K562 (cell line): Measurements from ENCODE around the gene ARFGEF3. TPM values are rescaled to one million over a fixed set of nuclear protein-coding genes. Genes with fewer than 3 reads are reported as not detected.

Source experiments
- ATAC-seq: fragments of 200-7000 bp; cut with Tn5 transposase; 3 replicates; pipeline ENCODE4 v1.9.1; 2020; ENCODE audit warnings: moderate library complexity
- BruUV-seq: library from RNA; stranded (reverse); fragments of 400-500 nt; replicated peaks from 2 replicates; lab custom pipeline; 2021; lab: Mats Ljungman, UMichigan
- CTCF ChIA-PET: fragments of 300-600 bp; formaldehyde crosslinking; extraction: SDS; loops from one replicate; lab custom pipeline; 2021; ENCODE audit warnings: low intra/inter-chr PET ratio; lab: Yijun Ruan, JAX
- POLR2A ChIA-PET: fragments of 300-600, 350-650 bp; sonication (Branson Sonifier 250); formaldehyde crosslinking; extraction: SDS; loops from one replicate; lab custom pipeline; 2021; ENCODE audit warnings: antibody characterized with exemption, inconsistent platforms; lab: Yijun Ruan, JAX
- DNase-seq, 4 experiments: peaks; one replicate each; pipeline versions ENCODE4 v3.0.0 to v3.0.0-alpha.2; 2011 to 2018; ENCODE audit warnings: low spot score in 3 of 4, mixed read lengths in 3 of 4; ENCODE audit errors: extremely low read depth in 1 of 4
- FAIRE-seq: peaks from 2 replicates; lab custom pipeline; 2011; peaks lifted over from hg19 to GRCh38; lab: Jason Lieb, UNC
- H2AFZ ChIP-seq: 2 replicates; pipeline ENCODE4 v1.6.0; 2011; ENCODE audit warnings: low read depth, low read length, control low read depth, inconsistent platforms
- H3K27ac ChIP-seq: fragments of 200-600 bp; 3 replicates; pipeline ENCODE4 v1.8.0; 2011; ENCODE audit warnings: low read depth, mild to moderate bottlenecking, control low read depth, inconsistent platforms, low read length, moderate library complexity, mixed read lengths; ENCODE audit errors: extremely low read depth
- H3K27me3 ChIP-seq, 2 experiments: fragments of 300-600 bp in 1 of 2; 2 replicates in 1 of 2; 3 replicates in 1 of 2; pipeline versions ENCODE4 v1.6.0 to v1.8.0; 2011; ENCODE audit warnings: inconsistent platforms in 2 of 2, low read length in 2 of 2, mild to moderate bottlenecking in 1 of 2, mixed read lengths in 1 of 2, moderate library complexity in 1 of 2; ENCODE audit not compliant: control insufficient read depth in 2 of 2, insufficient read depth in 2 of 2
- H3K36me3 ChIP-seq: fragments of 300-600 bp; 3 replicates; pipeline ENCODE4 v1.8.0; 2011; ENCODE audit warnings: mild to moderate bottlenecking, low read length, inconsistent platforms; ENCODE audit not compliant: control insufficient read depth, insufficient read depth
- H3K4me1 ChIP-seq, 2 experiments: fragments of 200-600 bp in 1 of 2; replicated peaks in 1 of 2; 2 replicates in 1 of 2; 3 replicates in 1 of 2; pipeline versions ENCODE4 v1.5.1 to v1.8.0; 2011; ENCODE audit warnings: inconsistent platforms in 2 of 2, low read length in 2 of 2, mild to moderate bottlenecking in 1 of 2, mixed read lengths in 1 of 2, moderate library complexity in 1 of 2; ENCODE audit not compliant: control insufficient read depth in 2 of 2, insufficient read depth in 2 of 2
- H3K4me2 ChIP-seq: 2 replicates; pipeline ENCODE4 v1.6.1; 2011; ENCODE audit warnings: low read length, control low read depth, inconsistent platforms, mixed read lengths; ENCODE audit not compliant: insufficient read depth
- H3K4me3 ChIP-seq: fragments of 200-600 bp; sonication (generic), shearing (Covaris generic); 2 replicates; pipeline ENCODE4 v1.5.1; 2016; ENCODE audit warnings: control low read depth, inconsistent platforms
- H3K79me2 ChIP-seq: fragments of 200-600 bp; 3 replicates; pipeline ENCODE4 v1.8.0; 2011; ENCODE audit warnings: low read length, inconsistent platforms; ENCODE audit not compliant: control insufficient read depth, insufficient read depth
- H3K9ac ChIP-seq, 2 experiments: 2 replicates each; pipeline versions ENCODE4 v1.6.0 to v1.6.1; 2011; ENCODE audit warnings: low read depth in 2 of 2, low read length in 2 of 2, control low read depth in 1 of 2, inconsistent platforms in 1 of 2, mild to moderate bottlenecking in 1 of 2, mixed read lengths in 1 of 2; ENCODE audit not compliant: insufficient read depth in 1 of 2
- H3K9me1 ChIP-seq: one replicate; pipeline ENCODE4 v1.6.0; 2011; ENCODE audit warnings: inconsistent platforms, mild to moderate bottlenecking, low read length, moderate library complexity; ENCODE audit not compliant: control insufficient read depth, insufficient read depth
- H3K9me3 ChIP-seq: replicated peaks from 2 replicates; pipeline ENCODE4 v1.5.1; 2011; ENCODE audit warnings: low read depth, low read length, inconsistent platforms; ENCODE audit not compliant: control insufficient read depth, insufficient read depth
- H4K20me1 ChIP-seq: replicated peaks from 2 replicates; pipeline ENCODE4 v1.6.1; 2011; ENCODE audit warnings: low read length, inconsistent platforms, mixed read lengths; ENCODE audit not compliant: control insufficient read depth, insufficient read depth
- BCOR ChIP-seq: fragments of 450-650 bp; IDR thresholded peaks from 2 replicates; pipeline ENCODE4 v1.6.1; 2016
- BMI1 ChIP-seq: fragments of 150-350 bp; IDR thresholded peaks from 2 replicates; pipeline ENCODE4 v1.6.1; 2014; ENCODE audit warnings: low read length
- E4F1 ChIP-seq: fragments of 250-450 bp; sonication (Bioruptor Pico); IDR thresholded peaks from 2 replicates; pipeline ENCODE4 v1.5.0; 2021; ENCODE audit warnings: mild to moderate bottlenecking, borderline replicate concordance
- FOXJ3 ChIP-seq: sonication (generic); formaldehyde crosslinking; IDR thresholded peaks from 2 replicates; pipeline ENCODE4 v1.4.0; 2020; ENCODE audit warnings: mild to moderate bottlenecking, missing genetic modification reagents
- HDAC6 ChIP-seq: IDR thresholded peaks from 2 replicates; pipeline ENCODE4 v1.6.1; 2012; ENCODE audit warnings: low read depth, mild to moderate bottlenecking, control low read depth, inconsistent platforms, low read length, moderate library complexity
- POLR2AphosphoS2 ChIP-seq: IDR thresholded peaks from 2 replicates; pipeline ENCODE4 v1.6.1; 2012; ENCODE audit warnings: low read length, improper control_type of control experiment
- RBM15 ChIP-seq: fragments of 200-400 bp; formaldehyde crosslinking; IDR thresholded peaks from 2 replicates; pipeline ENCODE4 v1.6.1; 2018; ENCODE audit warnings: mild to moderate bottlenecking, low read length, moderate library complexity; ENCODE audit not compliant: insufficient read depth
- SFPQ ChIP-seq: fragments of 200-400 bp; formaldehyde crosslinking; IDR thresholded peaks from 2 replicates; pipeline ENCODE4 v1.6.1; 2017; ENCODE audit warnings: mild to moderate bottlenecking, low read depth, low read length, moderate library complexity
- SNRNP70 ChIP-seq: fragments of 200-400 bp; formaldehyde crosslinking; optimal IDR thresholded peaks from 2 replicates; pipeline ENCODE3; 2017; ENCODE audit warnings: low read depth, low read length
- TRIM25 ChIP-seq: fragments of 450-650 bp; IDR thresholded peaks from 2 replicates; pipeline ENCODE4 v1.7.0; 2016; ENCODE audit warnings: borderline replicate concordance
- ZBTB9 ChIP-seq: fragments of 450-650 bp; formaldehyde crosslinking; IDR thresholded peaks from 2 replicates; pipeline ENCODE4 v1.4.0; 2020; ENCODE audit warnings: mild to moderate bottlenecking, moderate library complexity
- ZNF133 ChIP-seq: fragments of 250-450 bp; sonication (Bioruptor Pico); IDR thresholded peaks from 2 replicates; pipeline ENCODE4 v1.4.0; 2020; ENCODE audit warnings: mild to moderate bottlenecking
- ZNF347 ChIP-seq: fragments of 450-650 bp; formaldehyde crosslinking; IDR thresholded peaks from 2 replicates; pipeline ENCODE4 v1.4.0; 2020; ENCODE audit warnings: low read depth, mild to moderate bottlenecking, moderate library complexity
- WGBS: fragments of 100-300 bp; shearing (Covaris generic); methylation state at CpG from one replicate; pipeline ENCODE4 v1.1.6; 2016; ENCODE audit warnings: low coverage, mixed read lengths; ENCODE audit not compliant: insufficient coverage; ENCODE audit errors: missing lambda C conversion rate; 5-methylcytosine and 5-hydroxymethylcytosine counted together
- in situ Hi-C: fragments of 300-500 bp; cut with MboI; formaldehyde crosslinking; loops from 4 replicates; pipeline ENCODE4 v1.15.0; 2018; ENCODE audit warnings: inconsistent platforms, mixed read lengths
- intact Hi-C: fragments of 100-400 bp; cut with micrococcal nuclease; formaldehyde crosslinking; loops from 2 replicates; pipeline ENCODE4 v1.14.2; 2022
- polyA plus RNA-seq, 8 experiments: library from polyadenylated mRNA; depleted of rRNA in 4 of 8; stranded (reverse) in 5 of 8; unstranded in 3 of 8; fragments of >200 nt; fragmentation: Nextera tagmentation in 2 of 8; fragmentation: Illumina TruSeq in 1 of 8; extraction: Ambion mirVana in 2 of 8; extraction: Trizol in 1 of 8; gene quantifications; 2 replicates each; pipeline versions ENCODE4 v1.2.1 to v1.2.3, GENCODE V29; 2011 to 2014; ENCODE audit warnings: inconsistent platforms in 1 of 8, missing spikeins in 1 of 8
- total RNA-seq, 7 experiments: library from RNA; depleted of rRNA in 6 of 7; stranded (reverse); fragments of >200 nt in 6 of 7; fragmentation: Illumina TruSeq in 2 of 7; extraction: Trizol in 2 of 7; gene quantifications; 2 replicates each; pipeline versions ENCODE4 v1.2.1 to v1.2.3, GENCODE V29; 2011 to 2021; ENCODE audit warnings: low replicate concordance in 1 of 7

The ARFGEF3 gene
- total and polyA plus RNA-seq, 9 of the 15 experiments (the other 6 are each of a cell fraction or from before 2014, with no cell fraction given): under 0.01 to 0.02 TPM; not detected in 7

- in situ Hi-C loops: no loop called here
- Histone ChIP-seq H3K79me2 (no peaks in the 10 kb centered on the region), H3K36me3 (no peaks in the 10 kb centered on the region), H3K4me1 (no peaks in the 10 kb centered on the region), H4K20me1 (no peaks in the 10 kb centered on the region), H3K9me1 (no peaks in the 10 kb centered on the region), H3K9me3 (no peaks in the 10 kb centered on the region), H2AFZ (no peak overlapping the region), H3K27ac (no peak overlapping the region), H3K27me3 (peaks cover 7% of the 10 kb centered on the region in 2 experiments; a peak in 2 of 5 replicates), H3K4me3 (no peak overlapping the region), H3K9ac (no peak overlapping the region), H3K4me2 (no peak overlapping the region)
- FAIRE-seq (no peak), ATAC-seq (no peak), DNase-seq (no peak)
- intact Hi-C loops: no loop called here
- BruUV-seq: no TSS peak
- TF ChIP-seq HDAC6 (no peak), BCOR (no peak), SNRNP70 (no peak), FOXJ3 (CRISPR knock-in tag) (no peak), ZBTB9 (no peak), E4F1 (CRISPR knock-in tag) (no peak), TRIM25 (no peak), SFPQ (no peak), POLR2AphosphoS2 (no peak), ZNF347 (CRISPR knock-in tag) (no peak), ZNF133 (CRISPR knock-in tag) (no peak), RBM15 (no peak), BMI1 (no peak)
- 0% methylated on average over 2 of the region's 2 CpGs for WGBS
- ChIA-PET POLR2A (no interaction called here), CTCF (no interaction called here)
Measured at GRCh38 chr6:138345565-138346285, 184.0 kb downstream of the ARFGEF3 start.
